Measurements from ENCODE around the gene SVIL. TPM values are rescaled to one million over a fixed set of nuclear protein-coding genes. Genes with fewer than 3 reads are reported as not detected.
A peak's percentile ranks its signal among the peaks of the same experiment; 100 is the strongest.
"Not testable (repeated sequence)": the region's sequence is repeated elsewhere in the genome, so short reads cannot be mapped to it uniquely, and the experiment has no call there.

SVIL gene
- total and polyA plus RNA-seq, 2 donors (not counting 1 experiment from before 2014, with no cell fraction given): 17.7 to 94.3 TPM

- H3K79me2 ChIP-seq (ENCODE audit: control insufficient read depth, insufficient read depth, low read length): no peaks in the 10 kb centered on the region
- H3K4me2 ChIP-seq (ENCODE audit: extremely low read depth, insufficient read depth, low read length): no peak overlapping the region
Measured at GRCh38 chr10:29611781-29612381, 22.9 kb downstream of the SVIL start.

GRCh38 chr10:29610876-29611647 is 23.7 kb downstream of the SVIL start:
- Histone ChIP-seq H3K4me2 (ENCODE audit: extremely low read depth, insufficient read depth, low read length) (no peak overlapping the region), H4K20me1 (ENCODE audit: control insufficient read depth, extremely low read depth, insufficient read depth, low read length) (no peaks in the 10 kb centered on the region), H3K9me3 (ENCODE audit: control insufficient read depth, insufficient read depth, low read depth, low read length) (no peaks in the 10 kb centered on the region), H3K4me1 (ENCODE audit: control insufficient read depth, extremely low read depth, insufficient read depth, low read length) (no peaks in the 10 kb centered on the region), H2AFZ (ENCODE audit: low read length) (no peak overlapping the region), H3K27me3 (ENCODE audit: control insufficient read depth, insufficient read depth, low read length) (no peaks in the 10 kb centered on the region), H3K36me3 (ENCODE audit: control insufficient read depth, insufficient read depth, low read length) (no peaks in the 10 kb centered on the region), H3K4me3 (replicated peaks in 1 of 4; ENCODE audit: control extremely low read depth in 1 of 4, insufficient read depth in 1 of 4, low read depth in 3 of 4, low read length in 4 of 4) (no peak overlapping the region), H3K9ac (ENCODE audit: insufficient read depth, low read length) (no peak overlapping the region), H3K79me2 (ENCODE audit: control insufficient read depth, insufficient read depth, low read length) (no peaks in the 10 kb centered on the region), H3K27ac (ENCODE audit: insufficient read depth, low read length) (no peak overlapping the region)
- peak in 1 of 2 donors; percentile 18 for DNase-seq (ENCODE audit: low read depth in 2 of 2)
- TF ChIP-seq CTCF (conservative IDR thresholded peaks at IDR 0.05 in 1 of 2, IDR thresholded peaks at IDR 0.05 in 1 of 2; ENCODE audit: low read depth in 1 of 2, low read length in 2 of 2) (no peak), EZH2 (IDR thresholded peaks at IDR 0.05; ENCODE audit: low read length, missing control alignments) (no peak)

More at GRCh38 chr10:29611781-29612381, 22.9 kb downstream of the SVIL start:
- peak in 1 of 2 donors; percentile 33 for DNase-seq (ENCODE audit: low read depth in 2 of 2)
- no peaks in the 10 kb centered on the region for H3K4me1 ChIP-seq (ENCODE audit: control insufficient read depth, extremely low read depth, insufficient read depth, low read length)
- H3K36me3 ChIP-seq (ENCODE audit: control insufficient read depth, insufficient read depth, low read length): no peaks in the 10 kb centered on the region
- H4K20me1 ChIP-seq (ENCODE audit: control insufficient read depth, extremely low read depth, insufficient read depth, low read length): no peaks in the 10 kb centered on the region
- H2AFZ ChIP-seq (ENCODE audit: low read length): no peak overlapping the region
- no peaks in the 10 kb centered on the region for H3K9me3 ChIP-seq (ENCODE audit: control insufficient read depth, insufficient read depth, low read depth, low read length)
- H3K27ac ChIP-seq (ENCODE audit: insufficient read depth, low read length): no peak overlapping the region
- TF ChIP-seq CTCF (conservative IDR thresholded peaks at IDR 0.05 in 1 of 2, IDR thresholded peaks at IDR 0.05 in 1 of 2; ENCODE audit: low read depth in 1 of 2, low read length in 2 of 2): no peak
- TF ChIP-seq EZH2 (IDR thresholded peaks at IDR 0.05; ENCODE audit: low read length, missing control alignments): no peak
- no peak overlapping the region for H3K9ac ChIP-seq (ENCODE audit: insufficient read depth, low read length)
- no peak overlapping the region for H3K4me3 ChIP-seq (replicated peaks in 1 of 4; ENCODE audit: control extremely low read depth in 1 of 4, insufficient read depth in 1 of 4, low read depth in 3 of 4, low read length in 4 of 4)
- no peaks in the 10 kb centered on the region for H3K27me3 ChIP-seq (ENCODE audit: control insufficient read depth, insufficient read depth, low read length)

GRCh38 chr10:29610331-29610730 is 24.4 kb downstream of the SVIL start:
- H3K4me1 ChIP-seq (ENCODE audit: control insufficient read depth, extremely low read depth, insufficient read depth, low read length); H3K4me2 ChIP-seq (ENCODE audit: extremely low read depth, insufficient read depth, low read length); H3K9me3 ChIP-seq (ENCODE audit: control insufficient read depth, insufficient read depth, low read depth, low read length); H3K9ac ChIP-seq (ENCODE audit: insufficient read depth, low read length); H3K36me3 ChIP-seq (ENCODE audit: control insufficient read depth, insufficient read depth, low read length); DNase-seq (ENCODE audit: low read depth in 2 of 2); H3K4me3 ChIP-seq (replicated peaks in 1 of 4; ENCODE audit: control extremely low read depth in 1 of 4, insufficient read depth in 1 of 4, low read depth in 3 of 4, low read length in 4 of 4); H2AFZ ChIP-seq (ENCODE audit: low read length); H3K27me3 ChIP-seq (ENCODE audit: control insufficient read depth, insufficient read depth, low read length); H4K20me1 ChIP-seq (ENCODE audit: control insufficient read depth, extremely low read depth, insufficient read depth, low read length); H3K79me2 ChIP-seq (ENCODE audit: control insufficient read depth, insufficient read depth, low read length); H3K27ac ChIP-seq (ENCODE audit: insufficient read depth, low read length): not testable (repeated sequence)

All from fibroblast of lung (primary cell).